Astrocyte of the cerebellum (primary cell): Measurements from ENCODE around the gene BCCIP.

Experiments
- DNase-seq: peaks from one replicate; pipeline ENCODE4 v3.0.0-alpha.2; 2011; ENCODE audit warnings: low read depth
- H3K4me3 ChIP-seq: 2 replicates; pipeline ENCODE4 v1.5.1; 2011; ENCODE audit warnings: mild to moderate bottlenecking, low read depth, low read length, moderate library complexity
- in situ Hi-C: cut with HindIII; loops from 2 replicates; pipeline ENCODE4 v1.10.0; 2017; ENCODE audit warnings: low sequenced_read_pairs
- TF ChIP-seq, protein P1 (sequence below): IDR thresholded peaks from 2 replicates; pipeline ENCODE4 v1.5.1; 2012; ENCODE audit warnings: low read length, low read depth, moderate library complexity, mild to moderate bottlenecking; ENCODE audit errors: missing control alignments

BCCIP gene

GRCh38 chr10:125865120-125865519 is 41.8 kb downstream of the BCCIP start:
- no peak overlapping the region for H3K4me3 ChIP-seq
- TF ChIP-seq, protein P1, sequence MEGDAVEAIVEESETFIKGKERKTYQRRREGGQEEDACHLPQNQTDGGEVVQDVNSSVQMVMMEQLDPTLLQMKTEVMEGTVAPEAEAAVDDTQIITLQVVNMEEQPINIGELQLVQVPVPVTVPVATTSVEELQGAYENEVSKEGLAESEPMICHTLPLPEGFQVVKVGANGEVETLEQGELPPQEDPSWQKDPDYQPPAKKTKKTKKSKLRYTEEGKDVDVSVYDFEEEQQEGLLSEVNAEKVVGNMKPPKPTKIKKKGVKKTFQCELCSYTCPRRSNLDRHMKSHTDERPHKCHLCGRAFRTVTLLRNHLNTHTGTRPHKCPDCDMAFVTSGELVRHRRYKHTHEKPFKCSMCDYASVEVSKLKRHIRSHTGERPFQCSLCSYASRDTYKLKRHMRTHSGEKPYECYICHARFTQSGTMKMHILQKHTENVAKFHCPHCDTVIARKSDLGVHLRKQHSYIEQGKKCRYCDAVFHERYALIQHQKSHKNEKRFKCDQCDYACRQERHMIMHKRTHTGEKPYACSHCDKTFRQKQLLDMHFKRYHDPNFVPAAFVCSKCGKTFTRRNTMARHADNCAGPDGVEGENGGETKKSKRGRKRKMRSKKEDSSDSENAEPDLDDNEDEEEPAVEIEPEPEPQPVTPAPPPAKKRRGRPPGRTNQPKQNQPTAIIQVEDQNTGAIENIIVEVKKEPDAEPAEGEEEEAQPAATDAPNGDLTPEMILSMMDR = no peak
- no peak for DNase-seq
- in situ Hi-C loops = no loop called here

DNA sequence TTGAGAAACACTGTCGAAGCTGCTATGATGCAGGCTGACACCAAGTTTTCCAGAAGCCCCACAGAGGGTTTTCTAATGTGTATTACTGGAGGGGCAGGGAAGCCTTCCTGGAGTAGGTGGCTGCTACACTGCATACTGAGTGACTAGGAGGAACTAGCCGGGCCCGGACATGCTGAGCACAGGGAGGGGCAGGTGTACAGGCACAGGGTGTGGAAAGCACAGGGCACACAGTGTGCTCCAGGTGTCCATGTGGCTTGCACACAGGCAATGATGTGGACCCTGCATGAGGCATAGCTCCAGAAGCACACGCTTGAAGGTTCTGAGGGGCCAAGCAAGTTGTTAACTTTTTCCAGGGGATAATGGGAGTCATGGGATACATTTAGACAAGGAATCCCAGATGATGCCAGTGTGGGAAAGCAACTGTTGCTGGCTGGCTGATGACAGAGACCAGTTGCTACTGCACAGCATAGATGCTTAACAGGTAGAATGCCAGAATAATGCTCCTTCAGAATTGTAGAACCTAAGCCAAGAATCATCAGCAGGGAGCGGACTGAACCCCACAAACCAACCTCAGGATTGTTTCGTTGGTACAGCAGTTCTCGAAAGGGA is 43.2 kb downstream of the BCCIP start:
- TF ChIP-seq, protein P1 = no peak
- DNase-seq = no peak
- H3K4me3 ChIP-seq = no peak overlapping the region
- in situ Hi-C loops = no loop called here

DNA sequence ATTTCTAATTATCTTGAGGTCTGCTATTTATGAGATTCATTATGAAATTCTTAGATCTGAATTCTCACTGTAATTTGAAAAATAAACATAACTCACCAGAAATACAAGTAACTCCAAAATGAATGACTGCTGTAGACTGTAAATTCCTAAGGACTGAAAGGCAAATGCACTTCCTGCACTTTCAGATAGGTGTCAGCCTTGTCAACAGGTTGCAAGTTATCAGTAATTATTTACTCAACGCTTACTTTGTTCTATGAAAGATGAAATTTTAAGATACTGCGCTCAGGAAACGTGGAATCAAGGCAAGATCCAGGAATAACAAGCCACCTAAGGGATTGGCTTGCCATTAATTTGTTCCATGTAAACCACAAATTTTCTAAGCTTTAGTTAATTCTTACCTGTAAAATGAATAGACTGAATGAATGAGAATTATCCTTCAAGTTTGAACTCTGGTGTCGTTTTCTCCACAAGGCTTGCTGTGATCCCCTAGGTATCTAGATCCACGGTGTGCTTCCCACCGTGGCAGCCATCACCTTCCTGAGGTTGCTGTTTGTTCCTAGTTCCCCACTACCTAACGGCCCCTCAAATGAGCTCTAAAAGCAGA is 45.1 kb downstream of the BCCIP start:
- peak; percentile 51 for DNase-seq
- in situ Hi-C loops = no loop called here
- H3K4me3 ChIP-seq = no peak overlapping the region
- TF ChIP-seq, protein P1 = peak; percentile 84

DNA sequence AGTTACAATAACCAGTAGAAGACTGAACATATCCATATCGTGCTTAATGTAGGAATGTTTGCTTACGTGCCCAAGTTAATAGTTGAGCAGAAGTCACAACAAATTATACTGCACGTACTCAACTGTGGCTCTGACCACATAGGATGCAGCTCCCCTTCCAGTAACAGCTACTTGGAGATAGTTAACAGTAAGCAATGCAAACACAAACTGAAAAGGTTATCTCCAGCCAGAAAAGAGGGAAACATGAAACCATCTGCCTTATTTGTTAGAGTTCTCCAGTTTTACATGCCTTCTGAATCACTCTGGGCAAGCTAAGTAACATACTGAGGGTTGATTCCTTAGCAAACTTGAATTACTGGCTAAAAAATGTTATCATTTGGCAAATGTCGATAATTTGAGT is 48.0 kb downstream of the BCCIP start:
- DNase-seq = no peak
- TF ChIP-seq, protein P1 = no peak
- H3K4me3 ChIP-seq = no peak overlapping the region
- in situ Hi-C loops = loop anchor here (5.0 kb wide), 1 partner anchor 66 kb away; no protein-coding TSS in a partner anchor

DNA sequence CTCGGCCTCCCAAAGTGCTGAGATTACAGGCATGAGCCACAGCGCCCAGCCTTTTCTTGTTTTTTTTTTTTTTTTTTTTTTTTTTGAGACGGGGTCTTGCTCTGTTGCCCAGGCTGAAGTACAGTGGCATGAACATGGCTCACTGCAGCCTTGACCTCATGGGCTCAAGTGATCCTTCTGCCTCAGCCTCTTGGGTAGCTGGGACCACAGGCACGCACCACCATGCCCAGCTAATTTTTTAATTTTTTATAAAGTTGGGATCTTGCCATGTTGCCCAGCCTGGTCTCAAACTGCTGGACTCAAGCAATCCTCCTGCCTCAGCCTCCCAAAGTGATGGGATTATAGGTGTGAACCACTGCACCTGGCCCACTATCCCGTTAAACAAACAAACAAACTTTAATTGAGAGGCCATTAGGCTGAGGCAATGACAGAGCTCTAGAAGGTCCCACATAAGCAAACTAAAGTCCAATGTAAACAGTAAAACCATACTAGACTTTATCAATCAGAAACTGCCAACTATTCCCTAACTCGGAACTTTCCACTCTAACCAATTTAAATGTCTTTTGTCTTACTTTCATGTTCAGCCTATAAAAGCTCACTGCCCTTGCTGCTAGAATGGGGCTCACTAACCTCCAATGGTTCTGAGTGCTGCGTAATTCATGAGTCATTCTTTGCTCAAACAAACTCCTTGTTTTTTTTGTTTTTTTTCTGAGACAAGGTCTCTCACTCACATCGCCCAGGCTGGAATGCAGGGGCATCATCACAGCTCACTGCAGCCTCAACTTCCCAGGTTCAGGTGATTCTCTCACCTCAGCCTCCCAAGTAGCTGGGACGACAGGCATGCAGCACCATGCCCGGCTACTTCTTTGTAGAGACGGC is 55.9 kb downstream of the BCCIP start:
- peak; percentile 80 for DNase-seq
- H3K4me3 ChIP-seq = no peak overlapping the region
- in situ Hi-C loops = no loop called here
- TF ChIP-seq, protein P1 = no peak

GRCh38 chr10:125880719-125881118 is 57.4 kb downstream of the BCCIP start:
- in situ Hi-C loops = no loop called here
- no peak for DNase-seq
- no peak overlapping the region for H3K4me3 ChIP-seq
- TF ChIP-seq, protein P1 = no peak
